ENCODE results near the gene INSL6. TPM values are rescaled to one million over a fixed set of nuclear protein-coding genes. Genes with fewer than 3 reads are reported as not detected.

Gene INSL6
- total RNA-seq, 1 experiment from 2014 or later: not detected

- no peak overlapping the region for H2BK120ac ChIP-seq (ENCODE audit: low read depth, low read length, poor library complexity, severe bottlenecking)
- H2BK12ac ChIP-seq (ENCODE audit: insufficient read length, low read depth, low read length): no peak overlapping the region
- Mint-ChIP-seq H3K27me3 (ENCODE audit: low read depth) (no peaks in the 10 kb centered on the region), H3K27ac (no peak overlapping the region), H3K4me3 (no peak overlapping the region), H3K36me3 (ENCODE audit: insufficient read depth in 1 of 3, low read depth in 3 of 3) (no peaks in the 10 kb centered on the region), H3K9me3 (no peaks in the 10 kb centered on the region), H3K4me1 (no peaks in the 10 kb centered on the region)
- no peak overlapping the region for H4K91ac ChIP-seq (ENCODE audit: insufficient read length, low read depth, low read length)
- H2BK15ac ChIP-seq (ENCODE audit: low read depth, low read length): no peak overlapping the region
- H4K8ac ChIP-seq (replicated peaks; ENCODE audit: insufficient read length, low read depth, low read length): no peak overlapping the region
- H3K56ac ChIP-seq (ENCODE audit: insufficient read length, low read depth, low read length): no peak overlapping the region
- H3K4ac ChIP-seq (ENCODE audit: low read depth, low read length): no peak overlapping the region
- no peaks in the 10 kb centered on the region for H4K20me1 ChIP-seq (ENCODE audit: control insufficient read depth, insufficient read depth, insufficient read length)
- no peak overlapping the region for H3T11ph ChIP-seq (ENCODE audit: low read length)
- H3K18ac ChIP-seq (ENCODE audit: insufficient read length, low read depth, low read length): no peak overlapping the region
- no peak overlapping the region for H3K23ac ChIP-seq (ENCODE audit: insufficient read length, low read depth, low read length)
- no peaks in the 10 kb centered on the region for H3K79me2 ChIP-seq (ENCODE audit: insufficient read depth, low read length)
- no peak overlapping the region for H3K27ac ChIP-seq (ENCODE audit: insufficient read length, low read depth, low read length)
- H3K9ac ChIP-seq (ENCODE audit: extremely low read depth, insufficient read length, low read length): no peak overlapping the region
- H3K23me2 ChIP-seq (ENCODE audit: insufficient read length, low read depth, low read length, poor library complexity, severe bottlenecking): no peaks in the 10 kb centered on the region
- H4K5ac ChIP-seq (ENCODE audit: insufficient read length, low read depth, low read length): no peak overlapping the region
- TF ChIP-seq CTCF (conservative IDR thresholded peaks at IDR 0.05): no peak
- H3K4me2 ChIP-seq (ENCODE audit: insufficient read depth, insufficient read length, low read length): no peak overlapping the region
- H2BK20ac ChIP-seq (ENCODE audit: low read depth, low read length, poor library complexity, severe bottlenecking): no peak overlapping the region
- H2AFZ ChIP-seq (ENCODE audit: low read length): no peak overlapping the region
- WGBS (ENCODE audit: extremely low coverage, insufficient read length, low lambda C conversion rate): no CpG with 5 or more reads among the region's 3 CpGs
- H3K4me1 ChIP-seq (ENCODE audit: insufficient read depth, low read length): no peaks in the 10 kb centered on the region
- no peak overlapping the region for H2AK5ac ChIP-seq (ENCODE audit: insufficient read length, low read length)
- H3K79me1 ChIP-seq (ENCODE audit: insufficient read depth, low read depth, low read length, poor library complexity, severe bottlenecking): no peaks in the 10 kb centered on the region
- H3K9me3 ChIP-seq (ENCODE audit: control insufficient read depth, low read depth, low read length): no peaks in the 10 kb centered on the region
- no peak for DNase-seq
- no peaks in the 10 kb centered on the region for H3K27me3 ChIP-seq (ENCODE audit: insufficient read depth, low read length)
- H2BK5ac ChIP-seq (ENCODE audit: insufficient read length, low read length): no peak overlapping the region
- H3K14ac ChIP-seq (ENCODE audit: insufficient read depth, low read length): no peak overlapping the region
Measured at GRCh38 chr9:5122516-5122915, 62.9 kb downstream of the INSL6 start.

All from H9 (cell line).